ENCODE results near the gene SELP. TPM values are rescaled to one million over a fixed set of nuclear protein-coding genes. Genes with fewer than 3 reads are reported as not detected.

Gene SELP
- polyA plus RNA-seq, 3 donors: 0.84 to 1.4 (median 0.85) TPM

DNA sequence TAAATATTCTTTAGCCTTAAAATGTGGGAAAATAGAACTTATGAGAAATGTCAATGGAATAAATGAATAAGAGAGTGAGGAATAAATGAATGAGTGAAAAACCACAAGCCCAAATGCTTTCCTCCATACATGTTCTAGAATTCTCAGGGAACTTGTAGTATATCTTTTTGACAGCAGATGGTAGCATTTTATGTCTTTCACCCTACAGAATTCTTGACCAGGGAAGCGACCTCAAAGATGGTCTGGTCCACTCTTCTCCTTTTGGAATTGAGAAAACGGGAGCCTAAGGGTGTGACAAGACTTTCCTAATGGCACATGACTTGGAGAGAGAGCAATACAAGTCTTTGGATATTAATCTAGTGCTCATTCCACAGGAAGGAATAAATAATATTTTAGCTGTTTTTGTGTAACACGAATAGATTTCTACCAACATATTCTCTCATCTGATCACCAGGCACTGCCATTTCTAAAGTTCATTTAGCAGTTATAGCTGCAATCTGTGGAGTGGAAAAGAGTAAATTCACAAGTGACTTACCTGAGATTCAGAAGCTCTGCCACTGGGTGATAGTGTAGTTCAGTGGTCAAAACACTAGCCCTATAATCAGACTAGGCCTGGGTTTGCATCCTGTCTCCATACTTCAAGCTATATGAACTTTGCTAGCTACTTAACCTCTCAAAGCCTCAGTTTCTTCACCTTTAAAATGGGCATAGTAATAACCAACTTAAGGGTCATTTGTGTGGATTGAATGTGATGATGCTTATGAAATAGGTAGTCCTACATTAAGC, 28.6 kb downstream of the SELP start:
- Histone ChIP-seq H3K4me2 (replicated peaks; ENCODE audit: extremely low read depth, low read length, poor library complexity, severe bottlenecking) (no peak overlapping the region), H3K36me3 (replicated peaks in 1 of 2; ENCODE audit: control insufficient read depth in 1 of 2, insufficient read depth in 2 of 2, low read length in 2 of 2) (no peaks in the 10 kb centered on the region), H3K4me3 (replicated peaks in 1 of 3; ENCODE audit: low read depth in 2 of 3, low read length in 3 of 3) (no peak overlapping the region), H2AFZ (ENCODE audit: insufficient read depth, low read depth, low read length, poor library complexity, severe bottlenecking) (no peak overlapping the region), H3K4me1 (ENCODE audit: control insufficient read depth in 1 of 2, insufficient read depth in 2 of 2, low read length in 2 of 2) (peaks cover 47 to 52% of the 10 kb centered on the region in 2 donors), H3K27me3 (ENCODE audit: control insufficient read depth in 2 of 2, insufficient read depth in 2 of 2, low read length in 2 of 2) (no peaks in the 10 kb centered on the region), H3K9ac (ENCODE audit: insufficient read depth, low read length, poor library complexity, severe bottlenecking) (no peak overlapping the region), H4K20me1 (ENCODE audit: insufficient read depth, low read length) (no peaks in the 10 kb centered on the region), H3K9me3 (replicated peaks in 1 of 2; ENCODE audit: control insufficient read depth in 1 of 2, insufficient read depth in 1 of 2, low read length in 2 of 2) (no peaks in the 10 kb centered on the region), H3K27ac (ENCODE audit: low read depth in 1 of 2, low read length in 2 of 2) (peak overlapping the region in 1 of 2 donors; percentile 15), H3K79me2 (ENCODE audit: insufficient read depth, low read length) (no peaks in the 10 kb centered on the region)
- no CpG with 5 or more reads among the region's 3 CpGs for WGBS (ENCODE audit: insufficient coverage)
- TF ChIP-seq, protein P1, sequence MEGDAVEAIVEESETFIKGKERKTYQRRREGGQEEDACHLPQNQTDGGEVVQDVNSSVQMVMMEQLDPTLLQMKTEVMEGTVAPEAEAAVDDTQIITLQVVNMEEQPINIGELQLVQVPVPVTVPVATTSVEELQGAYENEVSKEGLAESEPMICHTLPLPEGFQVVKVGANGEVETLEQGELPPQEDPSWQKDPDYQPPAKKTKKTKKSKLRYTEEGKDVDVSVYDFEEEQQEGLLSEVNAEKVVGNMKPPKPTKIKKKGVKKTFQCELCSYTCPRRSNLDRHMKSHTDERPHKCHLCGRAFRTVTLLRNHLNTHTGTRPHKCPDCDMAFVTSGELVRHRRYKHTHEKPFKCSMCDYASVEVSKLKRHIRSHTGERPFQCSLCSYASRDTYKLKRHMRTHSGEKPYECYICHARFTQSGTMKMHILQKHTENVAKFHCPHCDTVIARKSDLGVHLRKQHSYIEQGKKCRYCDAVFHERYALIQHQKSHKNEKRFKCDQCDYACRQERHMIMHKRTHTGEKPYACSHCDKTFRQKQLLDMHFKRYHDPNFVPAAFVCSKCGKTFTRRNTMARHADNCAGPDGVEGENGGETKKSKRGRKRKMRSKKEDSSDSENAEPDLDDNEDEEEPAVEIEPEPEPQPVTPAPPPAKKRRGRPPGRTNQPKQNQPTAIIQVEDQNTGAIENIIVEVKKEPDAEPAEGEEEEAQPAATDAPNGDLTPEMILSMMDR (IDR thresholded peaks at IDR 0.05): peak; percentile 77
- peak; percentile 25 to 62 (median 53) for DNase-seq
- Mint-ChIP-seq H3K36me3 (peaks cover 0 to 2% of the 10 kb centered on the region in 2 donors), H3K9me3 (no peaks in the 10 kb centered on the region), H3K27me3 (ENCODE audit: low read depth in 3 of 3) (peaks cover 0 to 2% (median 0%) of the 10 kb centered on the region in 3 donors), H3K4me1 (peaks cover 49% of the 10 kb centered on the region), H3K27ac (peak overlapping the region in 5 of 7 donors; percentile 33 to 89 (median 55)), H3K4me3 (no peak overlapping the region)
- intact Hi-C loops (cut with micrococcal nuclease): loop anchor here in 1 of 2 donors (5.0 to 10.0 kb wide), 2 partner anchors 106 to 194 kb away; partner anchors contain the start of gene METTL18

DNA sequence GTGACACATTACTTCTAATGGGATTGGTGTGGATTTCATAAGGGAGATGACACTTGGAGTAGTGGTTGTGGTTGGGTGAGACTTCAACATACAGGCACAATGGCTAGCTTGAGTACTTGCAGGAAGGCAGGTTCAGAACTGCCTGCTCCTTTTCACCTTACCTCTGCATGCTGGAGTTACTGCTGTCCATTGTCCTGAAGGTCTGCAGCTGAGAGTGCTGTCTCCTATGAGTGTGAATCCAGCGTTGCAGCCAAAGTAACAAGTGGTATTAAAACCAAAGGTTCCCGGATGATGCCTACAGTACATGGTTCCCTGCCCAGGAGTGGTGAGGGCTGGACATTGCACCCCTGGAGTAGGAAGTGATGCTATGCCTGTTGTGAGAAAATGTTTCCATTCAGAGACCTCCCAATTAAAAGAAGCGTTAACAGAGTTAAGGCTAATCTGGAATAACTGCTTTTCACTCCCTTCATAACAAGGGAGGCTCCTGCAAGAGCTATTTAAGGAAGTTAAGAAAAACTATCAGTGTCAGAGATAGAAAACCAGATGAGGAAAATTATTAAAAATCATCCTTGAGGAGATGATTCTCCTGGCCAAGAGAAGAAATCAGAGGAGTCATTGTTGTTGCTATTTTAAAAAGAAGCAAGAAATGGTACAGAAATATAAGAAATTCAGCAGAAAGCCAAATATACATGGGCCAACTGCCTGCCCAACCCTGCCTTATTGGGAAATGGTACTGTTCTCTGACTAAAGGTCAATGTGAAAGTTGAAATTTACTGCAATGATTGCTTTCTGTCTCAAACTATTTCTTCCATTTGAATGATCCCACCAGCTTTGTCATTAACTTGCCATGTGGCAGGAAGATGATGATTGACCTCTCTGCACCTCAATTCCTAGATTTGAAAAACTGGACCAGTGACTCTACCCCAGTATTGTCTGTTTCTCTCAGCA, 33.9 kb downstream of the SELP start:
- DNase-seq: no peak
- Histone ChIP-seq H3K36me3 (replicated peaks in 1 of 2; ENCODE audit: control insufficient read depth in 1 of 2, insufficient read depth in 2 of 2, low read length in 2 of 2) (no peaks in the 10 kb centered on the region), H3K79me2 (ENCODE audit: insufficient read depth, low read length) (no peaks in the 10 kb centered on the region), H3K27me3 (ENCODE audit: control insufficient read depth in 2 of 2, insufficient read depth in 2 of 2, low read length in 2 of 2) (no peaks in the 10 kb centered on the region), H3K4me3 (replicated peaks in 1 of 3; ENCODE audit: low read depth in 2 of 3, low read length in 3 of 3) (no peak overlapping the region), H2AFZ (ENCODE audit: insufficient read depth, low read depth, low read length, poor library complexity, severe bottlenecking) (no peak overlapping the region), H3K27ac (ENCODE audit: low read depth in 1 of 2, low read length in 2 of 2) (no peak overlapping the region), H3K4me2 (replicated peaks; ENCODE audit: extremely low read depth, low read length, poor library complexity, severe bottlenecking) (no peak overlapping the region), H3K4me1 (ENCODE audit: control insufficient read depth in 1 of 2, insufficient read depth in 2 of 2, low read length in 2 of 2) (peaks cover 0 to 1% of the 10 kb centered on the region in 2 donors), H3K9ac (ENCODE audit: insufficient read depth, low read length, poor library complexity, severe bottlenecking) (no peak overlapping the region), H4K20me1 (ENCODE audit: insufficient read depth, low read length) (no peaks in the 10 kb centered on the region), H3K9me3 (replicated peaks in 1 of 2; ENCODE audit: control insufficient read depth in 1 of 2, insufficient read depth in 1 of 2, low read length in 2 of 2) (no peaks in the 10 kb centered on the region)
- Mint-ChIP-seq H3K4me1 (peaks cover 1% of the 10 kb centered on the region), H3K36me3 (peaks cover 0 to 2% of the 10 kb centered on the region in 2 donors), H3K27me3 (ENCODE audit: low read depth in 3 of 3) (peaks cover 2 to 4% (median 3%) of the 10 kb centered on the region in 3 donors), H3K27ac (no peak overlapping the region), H3K9me3 (no peaks in the 10 kb centered on the region), H3K4me3 (no peak overlapping the region)
- intact Hi-C loops (cut with micrococcal nuclease): no loop called here
- 75% methylated on average over 1 of the region's 3 CpGs for WGBS (ENCODE audit: insufficient coverage)
- TF ChIP-seq, protein P1 (IDR thresholded peaks at IDR 0.05): no peak

Data from CD14-positive monocyte (primary cell).